GM12874 (cell line): ENCODE results near the gene CDH22.

Experiments
- CTCF ChIP-seq: IDR thresholded peaks from 2 replicates; pipeline ENCODE4 v1.5.1; 2011; ENCODE audit warnings: low read depth, mild to moderate bottlenecking, control low read depth, low read length, moderate library complexity; ENCODE audit not compliant: insufficient read depth

CDH22 gene

GRCh38 chr20:46302106-46302505 lies 6.2 kb downstream of the CDH22 start:
- TF ChIP-seq CTCF = no peak

- no peak for TF ChIP-seq CTCF
Measured at GRCh38 chr20:46300281-46300680, 8.0 kb downstream of the CDH22 start.

GRCh38 chr20:46299078-46299477 lies 9.2 kb downstream of the CDH22 start:
- TF ChIP-seq CTCF = no peak

- no peak for TF ChIP-seq CTCF
Measured at GRCh38 chr20:46298374-46298773, 9.9 kb downstream of the CDH22 start.

GRCh38 chr20:46296526-46297250 lies 11.6 kb downstream of the CDH22 start:
- TF ChIP-seq CTCF = no peak

GRCh38 chr20:46293084-46293483 lies 15.2 kb downstream of the CDH22 start:
- TF ChIP-seq CTCF = no peak

GRCh38 chr20:46291401-46291800 lies 16.9 kb downstream of the CDH22 start:
- no peak for TF ChIP-seq CTCF
